Gastroesophageal sphincter (tissue), 3 donors: ENCODE measurements around the gene CDK8.

ENCODE experiments used
- CTCF ChIP-seq, 4 experiments: fragments of 200-600 bp in 2 of 4; fragments of 450-650 bp in 2 of 4; sonication (generic) in 1 of 4; IDR thresholded peaks; one replicate each; pipeline ENCODE4 v1.5.1; 2017 to 2019; ENCODE audit warnings: antibody characterized with exemption in 4 of 4, mild to moderate bottlenecking in 2 of 4, moderate library complexity in 2 of 4
- POLR2A ChIP-seq, 2 donors: fragments of 450-650 bp; IDR thresholded peaks; one replicate each; pipeline ENCODE4 v1.6.1; 2017; ENCODE audit warnings: antibody characterized with exemption in 2 of 2, mild to moderate bottlenecking in 2 of 2, moderate library complexity in 1 of 2
- POLR2AphosphoS5 ChIP-seq: sonication (generic); formaldehyde crosslinking; IDR thresholded peaks from one replicate; pipeline ENCODE4 v1.6.1; 2017; ENCODE audit warnings: antibody characterized with exemption

DNA sequence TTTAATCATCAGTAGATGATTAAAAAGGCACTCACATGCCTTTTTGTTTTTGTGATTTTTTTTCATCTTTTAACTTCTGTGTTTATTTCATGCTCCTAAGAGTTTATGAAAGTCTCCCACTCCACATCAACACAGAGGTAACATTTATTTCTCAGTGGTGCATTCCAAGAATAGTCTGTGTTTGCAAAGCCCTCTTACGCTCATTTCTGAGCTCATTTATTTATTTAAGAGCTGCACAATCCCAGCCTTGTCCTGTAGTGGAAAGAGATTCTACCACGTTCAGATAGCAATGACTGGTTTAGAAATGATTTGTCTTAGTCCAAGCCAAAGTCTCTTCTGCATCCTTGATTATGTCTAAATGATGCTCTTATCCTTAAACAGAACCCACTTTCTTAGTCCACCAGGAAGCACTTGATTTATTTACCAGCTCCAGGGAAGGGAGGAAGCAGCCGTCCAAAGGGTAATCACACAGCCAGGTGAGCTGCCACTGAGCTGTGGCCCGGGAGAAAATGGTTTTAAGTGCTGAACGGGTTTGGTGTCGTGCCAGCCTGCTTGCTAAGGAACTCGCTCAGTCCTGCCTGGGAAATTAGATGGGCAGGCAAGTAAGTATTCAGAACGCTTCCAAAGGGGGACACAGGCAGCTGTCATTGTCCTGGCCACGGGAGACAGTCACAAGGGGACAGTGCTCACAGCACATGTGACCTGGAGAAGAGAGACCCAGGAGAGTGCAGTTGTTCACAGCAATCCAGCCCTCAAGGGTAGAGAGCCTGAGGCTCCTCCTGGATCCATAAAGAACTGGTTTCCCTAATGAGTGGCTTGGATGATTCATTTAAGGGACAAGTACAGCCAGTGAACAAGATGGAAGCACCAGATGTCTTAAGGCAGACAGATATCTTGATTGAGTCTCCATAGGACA, 171.8 kb downstream of the CDK8 start:
- TF ChIP-seq CTCF (IDR thresholded peaks at IDR 0.05), result peak in 1 of 4 experiments; percentile 36
- peak; percentile 79 for TF ChIP-seq POLR2AphosphoS5
- TF ChIP-seq POLR2A (IDR thresholded peaks at IDR 0.05), result no peak
